MCF 10A (cell line): ENCODE measurements around the gene RUNX3. TPM values are rescaled to one million over a fixed set of nuclear protein-coding genes. Genes with fewer than 3 reads are reported as not detected.

Experiments used
- BruUV-seq: library from RNA; stranded (reverse); fragments of 400-500 nt; replicated peaks from 2 replicates; lab custom pipeline; 2021; lab: Mats Ljungman, UMichigan
- CTCF ChIA-PET: fragments of 300-600 bp; sonication (Branson Sonifier 250); formaldehyde crosslinking; extraction: SDS; loops from one replicate; lab custom pipeline; 2021; ENCODE audit warnings: antibody characterized with exemption, inconsistent platforms; lab: Yijun Ruan, JAX
- POLR2A ChIA-PET: fragments of 300-600, 350-650 bp; sonication (Branson Sonifier 250); formaldehyde crosslinking; extraction: SDS; loops from one replicate; lab custom pipeline; 2020; ENCODE audit warnings: antibody characterized with exemption, inconsistent platforms; lab: Yijun Ruan, JAX
- DNase-seq: peaks from one replicate; pipeline ENCODE4 v3.0.0-alpha.2; 2018; ENCODE audit not compliant: unreplicated experiment
- H3K27ac Mint-ChIP-seq: one replicate; pipeline ENCODE4 v1.8.0; 2022; ENCODE audit warnings: mild to moderate bottlenecking, low read depth, mixed read lengths; ENCODE audit not compliant: unreplicated experiment
- H3K27me3 Mint-ChIP-seq: one replicate; pipeline ENCODE4 v1.8.0; 2022; ENCODE audit warnings: mixed read lengths; ENCODE audit not compliant: insufficient read depth, unreplicated experiment
- H3K36me3 Mint-ChIP-seq: one replicate; pipeline ENCODE4 v1.8.0; 2022; ENCODE audit warnings: mild to moderate bottlenecking, moderate library complexity, mixed read lengths; ENCODE audit not compliant: insufficient read depth, unreplicated experiment
- H3K4me1 Mint-ChIP-seq: one replicate; pipeline ENCODE4 v1.8.0; 2022; ENCODE audit warnings: mixed read lengths; ENCODE audit not compliant: insufficient read depth, unreplicated experiment
- H3K4me3 Mint-ChIP-seq: one replicate; pipeline ENCODE4 v1.8.0; 2022; ENCODE audit warnings: mild to moderate bottlenecking, moderate library complexity, mixed read lengths; ENCODE audit not compliant: unreplicated experiment
- H3K9me3 Mint-ChIP-seq: one replicate; pipeline ENCODE4 v1.8.0; 2022; ENCODE audit warnings: mixed read lengths; ENCODE audit not compliant: unreplicated experiment
- intact Hi-C: fragments of 100-400 bp; cut with micrococcal nuclease; formaldehyde crosslinking; loops from 2 replicates; pipeline ENCODE4 v1.14.1; 2022
- total RNA-seq: library from RNA; stranded (reverse); gene quantifications from 2 replicates; pipeline ENCODE4 v1.2.3, GENCODE V29; 2022
- TF ChIP-seq, protein P1 (sequence below): fragments of 200-600 bp; IDR thresholded peaks from one replicate; pipeline ENCODE4 v1.8.0; 2022; ENCODE audit warnings: antibody characterized with exemption, mild to moderate bottlenecking; ENCODE audit not compliant: unreplicated experiment

Gene RUNX3
- total RNA-seq, 1 experiment from 2014 or later: not detected

DNA sequence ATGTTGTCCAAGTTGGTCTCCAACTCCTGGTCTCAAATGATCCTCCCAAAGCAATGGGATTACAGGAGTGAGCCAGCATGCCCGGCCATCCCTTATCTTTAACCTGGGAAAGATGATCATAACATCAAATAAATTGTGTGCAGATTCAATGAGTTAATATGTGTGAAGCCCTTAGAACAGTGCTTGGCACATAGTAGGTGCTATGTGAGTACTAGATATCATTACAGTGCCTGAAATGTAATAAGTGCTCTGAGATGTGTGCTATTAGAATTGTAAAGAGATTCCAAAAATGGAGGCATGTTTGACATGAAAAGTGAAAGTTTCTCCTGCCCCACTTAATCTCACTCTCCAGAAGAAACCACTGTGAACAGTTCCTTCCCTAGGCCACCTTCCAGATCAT is 71.8 kb downstream of the RUNX3 start:
- BruUV-seq: no TSS peak
- Mint-ChIP-seq H3K4me3 (no peak overlapping the region), H3K36me3 (no peaks in the 10 kb centered on the region), H3K9me3 (no peaks in the 10 kb centered on the region), H3K4me1 (no peaks in the 10 kb centered on the region), H3K27ac (no peak overlapping the region), H3K27me3 (no peaks in the 10 kb centered on the region)
- intact Hi-C loops: no loop called here
- ChIA-PET CTCF (interaction anchor here (1.1 to 2.5 kb wide), 3 partner anchors 11 to 346 kb away, joined by 3 to 6 read pairs (median 5); no protein-coding TSS in a partner anchor), POLR2A (interaction anchor here (1.1 kb wide), 1 partner anchor 175 kb away, joined by 3 read pairs; no protein-coding TSS in a partner anchor)
- TF ChIP-seq, protein P1, sequence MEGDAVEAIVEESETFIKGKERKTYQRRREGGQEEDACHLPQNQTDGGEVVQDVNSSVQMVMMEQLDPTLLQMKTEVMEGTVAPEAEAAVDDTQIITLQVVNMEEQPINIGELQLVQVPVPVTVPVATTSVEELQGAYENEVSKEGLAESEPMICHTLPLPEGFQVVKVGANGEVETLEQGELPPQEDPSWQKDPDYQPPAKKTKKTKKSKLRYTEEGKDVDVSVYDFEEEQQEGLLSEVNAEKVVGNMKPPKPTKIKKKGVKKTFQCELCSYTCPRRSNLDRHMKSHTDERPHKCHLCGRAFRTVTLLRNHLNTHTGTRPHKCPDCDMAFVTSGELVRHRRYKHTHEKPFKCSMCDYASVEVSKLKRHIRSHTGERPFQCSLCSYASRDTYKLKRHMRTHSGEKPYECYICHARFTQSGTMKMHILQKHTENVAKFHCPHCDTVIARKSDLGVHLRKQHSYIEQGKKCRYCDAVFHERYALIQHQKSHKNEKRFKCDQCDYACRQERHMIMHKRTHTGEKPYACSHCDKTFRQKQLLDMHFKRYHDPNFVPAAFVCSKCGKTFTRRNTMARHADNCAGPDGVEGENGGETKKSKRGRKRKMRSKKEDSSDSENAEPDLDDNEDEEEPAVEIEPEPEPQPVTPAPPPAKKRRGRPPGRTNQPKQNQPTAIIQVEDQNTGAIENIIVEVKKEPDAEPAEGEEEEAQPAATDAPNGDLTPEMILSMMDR: no peak
- no peak for DNase-seq

- DNase-seq: no peak
- no peak overlapping the region for H3K27ac Mint-ChIP-seq
- TF ChIP-seq, protein P1: no peak
- no TSS peak for BruUV-seq
- H3K27me3 Mint-ChIP-seq: no peaks in the 10 kb centered on the region
- H3K36me3 Mint-ChIP-seq: no peaks in the 10 kb centered on the region
- POLR2A ChIA-PET: no interaction called here
- H3K9me3 Mint-ChIP-seq: no peaks in the 10 kb centered on the region
- intact Hi-C loops: no loop called here
- no peaks in the 10 kb centered on the region for H3K4me1 Mint-ChIP-seq
- CTCF ChIA-PET: interaction anchor here (1.1 to 2.5 kb wide), 2 partner anchors 179 to 347 kb away, joined by 5 to 6 read pairs; no protein-coding TSS in a partner anchor
- H3K4me3 Mint-ChIP-seq: no peak overlapping the region
These were observed 72.5 kb downstream of the RUNX3 start for GRCh38 chr1:24857507-24858133.

DNA sequence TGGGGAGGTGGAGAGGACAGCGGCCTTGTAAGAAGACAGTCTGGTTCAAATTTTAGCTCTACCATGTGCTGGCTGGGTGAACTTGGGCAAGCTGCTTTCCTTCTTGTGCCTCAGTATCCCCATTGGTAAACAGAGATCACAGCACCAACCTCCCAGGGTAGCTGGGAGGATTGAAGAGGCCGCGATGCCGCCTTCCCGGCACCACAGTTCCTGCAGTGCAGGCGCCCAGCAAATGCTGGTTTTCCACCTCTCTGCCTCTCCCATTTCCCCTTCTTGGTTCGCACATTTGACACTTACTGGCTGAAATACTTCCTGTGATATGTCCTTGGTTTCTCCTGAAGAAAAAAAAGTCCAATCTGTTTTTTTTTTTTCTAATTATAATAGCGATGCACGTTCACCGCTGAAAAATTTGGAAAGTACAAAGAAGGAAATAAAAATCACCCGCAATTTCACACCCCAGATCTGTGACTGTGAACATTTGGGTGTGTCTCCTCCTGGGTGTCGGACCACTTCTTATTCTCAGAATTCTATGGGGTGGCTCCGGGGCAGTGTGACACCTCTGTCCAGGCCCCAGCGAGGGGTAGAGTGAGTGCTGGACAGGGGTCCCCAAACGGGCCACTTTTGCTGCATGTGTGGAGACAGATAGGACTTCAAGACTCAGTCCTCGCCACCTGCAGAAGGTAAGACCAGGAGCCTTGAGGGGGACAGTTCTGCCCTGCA is 73.1 kb downstream of the RUNX3 start:
- intact Hi-C loops: no loop called here
- TF ChIP-seq, protein P1: no peak
- no peaks in the 10 kb centered on the region for H3K4me1 Mint-ChIP-seq
- no peak for DNase-seq
- no TSS peak for BruUV-seq
- no peak overlapping the region for H3K27ac Mint-ChIP-seq
- ChIA-PET CTCF (interaction anchor here (1.0 kb wide), 1 partner anchor 9 kb away, joined by 4 read pairs; no protein-coding TSS in a partner anchor), POLR2A (interaction anchor here (1.2 kb wide), 1 partner anchor 9 kb away, joined by 3 read pairs; no protein-coding TSS in a partner anchor)
- H3K27me3 Mint-ChIP-seq: no peaks in the 10 kb centered on the region
- H3K4me3 Mint-ChIP-seq: no peak overlapping the region
- no peaks in the 10 kb centered on the region for H3K9me3 Mint-ChIP-seq
- H3K36me3 Mint-ChIP-seq: no peaks in the 10 kb centered on the region

DNA sequence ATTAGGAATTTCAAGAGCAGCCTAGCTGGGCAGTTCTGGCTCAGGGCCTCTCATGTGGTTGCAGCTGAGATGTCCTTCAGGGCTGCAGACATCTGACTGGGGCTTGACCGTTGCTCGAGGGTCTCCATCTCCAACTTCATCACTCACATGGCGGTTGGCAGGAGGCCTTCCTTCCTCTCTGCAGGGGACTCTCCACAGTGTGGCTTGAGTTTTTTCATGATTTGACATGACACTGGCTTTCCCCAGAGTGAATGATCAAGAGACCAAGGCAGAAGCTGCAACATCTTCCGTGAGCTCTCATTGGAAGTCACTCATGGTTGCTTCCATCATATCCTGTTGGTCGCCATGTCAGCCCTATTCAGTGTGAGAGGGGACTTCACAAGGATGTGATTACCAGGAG is 74.6 kb downstream of the RUNX3 start:
- no peak for DNase-seq
- H3K4me1 Mint-ChIP-seq: no peaks in the 10 kb centered on the region
- BruUV-seq: no TSS peak

More for the DNA sequence above, 74.6 kb downstream of the RUNX3 start:
- intact Hi-C loops: no loop called here
- Mint-ChIP-seq H3K27ac (no peak overlapping the region), H3K27me3 (no peaks in the 10 kb centered on the region), H3K4me3 (no peak overlapping the region), H3K36me3 (no peaks in the 10 kb centered on the region), H3K9me3 (no peaks in the 10 kb centered on the region)
- POLR2A ChIA-PET: interaction anchor here (1.3 kb wide), 1 partner anchor 19 kb away, joined by 3 read pairs; no protein-coding TSS in a partner anchor
- CTCF ChIA-PET: no interaction called here
- TF ChIP-seq, protein P1: no peak
